ENCODE data around the gene ZSWIM8.

ZSWIM8 gene

DNA sequence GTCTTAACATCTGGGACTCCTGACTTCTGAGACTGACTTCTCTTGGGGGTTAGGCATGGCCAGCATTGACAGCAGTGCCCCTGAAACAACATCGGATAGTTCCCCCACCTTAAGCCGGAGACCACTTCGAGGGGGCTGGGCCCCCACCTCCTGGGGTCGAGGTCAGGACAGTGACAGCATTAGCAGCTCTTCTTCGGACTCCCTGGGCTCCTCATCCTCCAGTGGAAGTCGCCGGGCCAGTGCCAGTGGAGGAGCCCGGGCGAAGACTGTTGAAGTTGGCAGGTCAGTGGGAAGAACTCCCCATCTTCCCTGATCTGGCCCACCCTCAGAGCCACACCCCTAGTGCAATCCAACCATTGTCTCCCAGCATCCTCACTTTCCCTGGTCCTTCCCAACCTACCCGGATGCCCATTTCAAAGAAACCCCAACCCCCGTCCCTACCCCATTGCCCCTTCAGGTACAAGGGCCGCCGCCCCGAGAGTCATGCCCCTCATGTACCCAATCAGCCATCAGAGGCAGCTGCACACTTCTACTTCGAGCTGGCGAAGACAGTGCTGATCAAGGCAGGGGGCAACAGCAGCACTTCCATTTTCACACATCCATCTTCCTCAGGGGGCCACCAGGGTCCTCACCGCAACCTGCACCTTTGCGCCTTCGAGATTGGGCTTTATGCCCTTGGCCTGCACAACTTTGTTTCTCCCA, 12.1 kb downstream of the ZSWIM8 start:
- no peak for DNase-seq

DNA sequence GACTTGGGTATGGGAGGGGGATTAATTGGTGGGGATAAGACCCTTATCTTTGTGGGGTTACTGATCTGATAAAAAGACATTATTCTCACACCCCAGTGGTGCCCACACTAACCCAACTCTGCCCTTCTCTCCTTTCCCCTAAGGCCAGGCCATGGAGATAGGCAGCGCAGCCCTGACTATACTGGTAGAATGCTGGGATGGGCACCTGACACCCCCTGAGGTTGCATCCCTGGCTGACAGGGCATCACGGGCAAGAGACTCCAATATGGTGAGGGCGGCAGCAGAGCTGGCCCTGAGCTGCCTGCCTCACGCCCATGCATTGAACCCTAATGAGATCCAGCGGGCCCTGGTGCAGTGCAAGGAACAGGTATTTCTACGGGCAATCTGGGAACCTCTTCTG, 12.7 kb downstream of the ZSWIM8 start:
- no peak for DNase-seq

DNA sequence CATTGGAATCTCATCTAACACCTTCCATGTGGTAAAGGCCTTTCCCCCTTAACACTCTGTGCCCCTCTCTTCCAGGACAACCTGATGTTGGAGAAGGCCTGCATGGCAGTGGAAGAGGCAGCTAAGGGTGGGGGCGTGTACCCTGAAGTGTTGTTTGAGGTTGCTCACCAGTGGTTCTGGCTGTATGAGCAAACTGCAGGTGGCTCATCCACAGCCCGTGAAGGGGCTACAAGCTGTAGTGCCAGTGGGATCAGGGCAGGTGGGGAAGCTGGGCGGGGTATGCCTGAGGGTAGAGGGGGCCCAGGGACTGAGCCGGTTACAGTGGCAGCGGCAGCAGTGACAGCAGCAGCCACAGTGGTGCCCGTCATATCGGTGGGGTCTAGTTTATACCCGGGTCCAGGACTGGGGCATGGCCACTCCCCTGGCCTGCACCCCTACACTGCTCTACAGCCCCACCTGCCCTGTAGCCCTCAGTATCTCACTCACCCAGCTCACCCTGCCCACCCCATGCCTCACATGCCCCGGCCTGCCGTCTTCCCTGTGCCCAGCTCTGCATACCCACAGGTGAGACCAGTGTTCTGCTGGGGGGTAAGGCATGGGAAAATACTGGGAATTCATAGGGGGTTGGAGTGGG, 13.6 kb downstream of the ZSWIM8 start:
- DNase-seq, result no peak

DNA sequence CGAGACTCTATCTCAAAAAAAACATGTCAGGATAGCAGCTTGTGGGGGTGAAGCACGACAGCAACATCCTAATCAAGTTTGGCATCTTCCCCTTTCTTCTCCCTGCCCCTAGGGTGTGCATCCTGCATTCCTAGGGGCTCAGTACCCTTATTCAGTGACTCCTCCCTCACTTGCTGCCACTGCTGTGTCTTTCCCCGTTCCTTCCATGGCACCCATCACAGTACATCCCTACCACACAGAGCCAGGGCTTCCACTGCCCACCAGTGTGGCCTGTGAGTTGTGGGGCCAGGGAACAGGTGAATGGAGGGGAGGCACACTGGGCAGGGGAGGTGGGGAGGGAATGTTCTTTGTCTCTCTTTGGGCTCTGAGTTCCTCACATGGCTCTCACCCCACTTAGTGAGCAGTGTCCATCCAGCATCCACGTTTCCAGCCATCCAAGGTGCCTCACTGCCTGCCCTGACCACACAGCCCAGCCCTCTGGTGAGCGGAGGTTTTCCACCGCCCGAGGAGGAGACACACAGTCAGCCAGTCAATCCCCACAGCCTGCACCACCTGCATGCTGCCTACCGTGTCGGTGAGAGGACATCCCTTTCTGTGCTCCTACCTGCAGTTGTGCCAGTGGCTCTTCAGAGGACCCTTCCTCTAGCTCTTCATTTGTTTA, 14.6 kb downstream of the ZSWIM8 start:
- no peak for DNase-seq

DNA sequence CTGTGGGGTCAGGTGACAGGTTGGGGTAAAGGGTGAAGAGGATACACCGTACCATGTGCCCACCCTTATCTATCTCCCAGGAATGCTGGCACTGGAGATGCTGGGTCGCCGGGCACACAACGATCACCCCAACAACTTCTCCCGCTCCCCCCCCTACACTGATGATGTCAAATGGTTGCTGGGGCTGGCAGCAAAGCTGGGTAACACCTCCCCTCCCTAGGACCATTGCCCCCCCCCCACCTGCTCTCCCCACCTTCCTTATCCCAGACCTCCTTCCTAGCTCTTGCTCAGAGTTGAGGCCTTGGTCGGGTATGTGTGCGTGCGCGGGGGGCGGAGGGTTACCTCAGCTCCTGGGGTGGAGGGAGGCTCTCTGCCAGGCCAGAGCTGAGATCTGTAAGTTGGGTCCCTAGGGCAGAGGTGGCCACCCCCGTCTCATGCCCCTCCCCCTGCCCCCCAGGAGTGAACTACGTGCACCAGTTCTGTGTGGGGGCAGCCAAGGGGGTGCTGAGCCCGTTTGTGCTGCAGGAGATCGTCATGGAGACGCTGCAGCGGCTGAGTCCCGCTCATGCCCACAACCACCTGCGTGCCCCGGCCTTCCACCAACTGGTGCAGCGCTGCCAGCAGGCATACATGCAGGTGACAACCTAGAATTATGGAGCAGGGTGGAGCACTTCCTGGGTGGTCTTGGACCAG, 15.3 kb downstream of the ZSWIM8 start:
- DNase-seq, result no peak

DNA sequence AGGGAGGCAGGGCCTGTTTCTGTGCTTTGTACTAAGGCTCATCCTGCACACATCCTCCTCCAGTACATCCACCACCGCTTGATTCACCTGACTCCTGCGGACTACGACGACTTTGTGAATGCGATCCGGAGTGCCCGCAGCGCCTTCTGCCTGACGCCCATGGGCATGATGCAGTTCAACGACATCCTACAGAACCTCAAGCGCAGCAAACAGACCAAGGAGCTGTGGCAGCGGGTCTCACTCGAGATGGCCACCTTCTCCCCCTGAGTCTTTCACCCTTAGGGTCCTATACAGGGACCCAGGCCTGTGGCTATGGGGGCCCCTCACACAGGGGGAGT, 15.8 kb downstream of the ZSWIM8 start:
- DNase-seq, result no peak

DNA sequence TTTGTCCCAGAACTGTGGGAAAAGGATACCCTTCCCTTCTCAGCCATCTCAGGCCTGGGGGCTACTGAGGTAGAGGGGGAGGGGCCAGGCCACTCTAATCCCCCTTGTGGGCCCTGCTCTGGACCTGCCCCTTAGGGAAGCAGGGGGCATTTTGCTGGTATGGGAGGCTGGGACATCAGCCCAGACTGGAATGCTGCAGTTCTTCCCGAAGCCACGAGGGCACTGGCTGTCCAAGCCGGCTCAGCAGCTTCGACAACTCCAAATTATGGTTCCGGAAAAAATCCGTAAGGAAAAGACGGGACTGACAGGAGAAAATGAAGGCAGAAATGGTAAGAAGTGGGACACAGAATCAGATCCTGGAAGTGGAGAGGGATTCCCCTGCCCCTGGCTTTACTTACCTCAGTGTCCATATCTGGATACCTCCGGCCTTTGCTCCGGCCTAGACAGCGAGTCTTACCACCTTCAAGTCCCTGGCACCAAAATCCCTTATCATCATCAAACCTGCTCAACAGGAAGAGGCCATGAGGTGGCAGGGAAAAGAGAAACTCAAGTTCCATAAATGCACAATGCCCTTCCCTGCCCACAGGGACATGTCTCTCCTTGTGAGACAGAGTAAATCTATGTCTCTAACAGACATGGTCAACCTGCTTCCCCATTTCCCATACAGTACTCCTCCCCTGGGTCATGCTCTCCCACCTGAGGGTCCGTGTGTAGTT, 17.0 kb downstream of the ZSWIM8 start:
- no peak for DNase-seq

DNA sequence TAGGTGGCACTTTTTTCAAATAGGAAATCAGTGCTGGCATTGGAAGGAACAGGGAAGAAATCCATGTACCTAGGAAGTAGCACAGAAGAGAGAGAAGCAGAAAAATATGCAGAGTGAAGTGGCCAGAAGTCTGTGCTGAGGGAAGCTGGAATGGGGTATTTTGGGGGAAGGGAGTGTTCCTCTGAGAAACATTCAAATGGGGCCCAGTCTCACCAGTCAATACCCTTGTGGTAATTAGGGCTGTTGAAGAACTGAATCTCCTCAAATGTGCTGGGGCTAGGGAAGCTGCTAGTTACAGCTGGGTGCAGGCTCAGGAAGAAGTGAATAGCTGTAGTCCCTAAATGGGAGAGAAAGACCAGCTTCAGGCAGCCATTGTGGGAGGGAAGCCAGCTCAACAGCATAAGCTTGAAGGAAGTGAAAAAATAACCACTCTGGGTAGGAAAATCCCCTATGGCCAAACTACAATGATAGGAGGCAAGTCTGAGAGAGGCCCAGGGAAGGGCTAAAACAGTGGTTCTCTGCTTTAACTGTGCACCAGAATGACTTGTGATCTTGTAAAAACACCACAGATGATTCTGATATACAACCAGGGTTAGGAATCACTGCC, 18.4 kb downstream of the ZSWIM8 start:
- no peak for DNase-seq

DNA sequence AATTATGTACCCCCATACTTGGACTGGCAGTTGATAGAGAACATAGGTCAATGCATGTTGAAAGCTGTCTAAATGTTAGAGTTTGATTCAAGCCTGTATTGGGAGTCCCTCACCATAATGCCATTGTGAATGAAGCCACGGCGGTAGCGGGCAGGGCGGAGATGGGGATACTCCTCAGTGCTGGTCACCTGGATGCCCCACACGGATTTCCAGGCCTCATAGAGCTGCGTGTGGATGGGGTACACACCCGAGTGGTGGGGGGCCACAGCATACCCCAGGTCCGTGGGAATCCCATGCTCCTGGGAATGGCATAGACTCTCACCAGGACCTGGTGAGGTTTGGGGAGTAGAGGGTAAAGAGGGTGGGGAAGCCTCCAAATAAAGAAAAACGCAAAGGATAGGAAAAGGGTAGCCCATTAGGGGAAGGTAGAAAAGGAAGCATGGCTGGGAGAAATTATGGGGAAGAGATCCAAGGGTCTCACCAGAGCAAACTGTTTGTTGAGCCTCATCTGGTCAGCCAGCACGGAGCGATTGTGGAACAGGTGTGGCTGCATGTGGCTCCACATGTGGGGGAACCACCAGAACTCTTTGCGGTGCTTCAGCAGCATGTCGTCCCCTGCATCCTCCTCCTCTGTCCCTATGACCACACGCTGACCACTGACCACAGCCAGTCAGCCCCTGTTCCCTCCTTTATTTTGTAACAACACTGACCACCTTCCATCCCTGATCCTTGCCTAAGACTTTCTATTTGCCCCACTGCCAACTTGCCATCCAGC, 21.0 kb downstream of the ZSWIM8 start:
- no peak for DNase-seq

DNA sequence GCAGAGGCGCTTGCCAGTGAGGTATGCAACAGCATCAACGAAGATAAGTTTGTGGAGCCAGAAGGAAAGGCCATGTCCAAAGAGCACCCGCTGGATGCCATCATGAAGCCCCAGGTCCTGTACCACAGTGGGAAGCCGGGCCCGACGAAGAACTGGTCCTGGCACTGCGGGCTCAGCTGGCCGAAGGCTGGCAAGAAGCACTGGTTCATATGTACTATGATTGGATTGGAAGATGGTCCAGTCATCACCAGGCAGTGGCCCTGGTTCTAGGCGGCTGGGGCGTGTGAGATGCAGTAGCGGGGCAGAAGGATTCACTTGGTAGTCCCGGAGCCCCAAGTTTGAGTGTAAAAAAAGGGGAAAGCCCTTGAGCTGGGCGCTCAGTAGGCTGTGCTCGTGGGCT, 22.1 kb downstream of the ZSWIM8 start:
- no peak for DNase-seq

DNA sequence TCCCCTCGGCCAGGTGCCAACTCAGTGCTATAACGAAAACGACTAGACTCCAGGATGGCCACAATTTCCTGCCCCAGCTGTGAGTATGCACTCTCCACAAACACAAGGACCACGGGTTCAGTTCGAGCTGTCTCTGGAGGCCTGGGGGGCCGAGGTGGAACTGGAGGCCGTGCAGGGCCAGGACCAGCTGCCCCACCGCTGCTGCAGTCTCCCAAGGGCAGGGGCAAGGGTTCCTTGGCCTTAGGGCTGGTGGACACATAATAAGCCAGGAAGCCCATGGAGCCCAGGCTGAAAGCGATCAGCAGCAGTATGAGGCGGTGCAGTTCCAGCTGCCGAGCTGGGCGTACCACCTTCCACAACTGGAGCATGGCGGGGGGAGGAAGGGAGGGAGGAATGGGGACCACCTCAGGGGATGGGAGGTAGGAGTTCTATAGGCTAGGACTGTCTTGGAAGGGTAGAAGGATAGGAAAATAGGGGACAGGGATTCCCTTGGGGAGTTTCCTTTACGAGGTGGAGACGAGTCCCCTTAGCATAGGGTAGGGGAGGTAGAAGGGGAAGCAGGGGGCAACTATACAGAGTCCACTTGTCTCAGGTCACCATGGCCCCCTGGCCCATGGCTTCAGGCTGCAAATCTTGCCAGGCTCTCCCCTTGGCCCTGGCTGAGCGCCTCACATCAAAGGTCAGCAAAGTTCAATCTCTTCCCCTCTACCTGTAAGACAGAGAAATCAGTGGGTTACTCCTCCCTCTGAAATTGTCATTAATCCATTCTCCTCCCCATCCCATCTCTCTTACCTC, 22.8 kb downstream of the ZSWIM8 start:
- no peak for DNase-seq

DNA sequence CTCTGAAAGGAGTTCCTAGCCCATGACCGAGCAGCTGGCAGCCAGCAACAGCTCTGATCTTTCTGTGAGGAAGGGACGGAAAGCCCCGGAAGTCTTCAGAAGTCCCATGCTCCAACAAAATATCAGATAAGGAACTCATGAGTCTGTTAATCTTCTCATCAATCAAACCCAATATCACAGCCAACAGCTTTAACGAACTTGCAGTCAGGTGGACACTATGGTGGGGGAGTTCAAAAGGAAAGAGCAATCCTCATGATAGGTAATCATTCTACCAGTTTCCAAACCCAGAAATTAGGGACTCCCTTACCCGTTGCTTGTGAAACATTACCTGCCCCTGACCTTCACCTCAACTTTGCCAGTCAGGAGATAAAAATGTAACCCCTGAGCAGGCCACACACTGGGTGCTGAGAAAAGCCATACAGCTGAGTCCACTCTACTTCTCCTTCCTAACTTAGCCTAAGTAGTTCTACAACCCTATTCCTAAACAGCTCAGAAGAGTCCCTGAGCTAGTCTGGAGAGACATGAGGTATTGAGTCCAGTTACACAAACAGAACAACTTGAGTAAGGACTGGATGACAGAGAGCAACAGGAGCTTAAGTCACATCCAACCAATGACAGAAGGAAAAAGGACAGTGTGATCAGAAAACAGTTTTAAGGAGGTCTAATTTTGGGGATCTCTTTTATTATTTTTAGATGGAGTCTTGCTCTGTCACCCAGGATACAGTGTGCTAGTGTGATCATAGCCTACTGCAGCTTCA, 23.8 kb downstream of the ZSWIM8 start:
- no peak for DNase-seq

DNA sequence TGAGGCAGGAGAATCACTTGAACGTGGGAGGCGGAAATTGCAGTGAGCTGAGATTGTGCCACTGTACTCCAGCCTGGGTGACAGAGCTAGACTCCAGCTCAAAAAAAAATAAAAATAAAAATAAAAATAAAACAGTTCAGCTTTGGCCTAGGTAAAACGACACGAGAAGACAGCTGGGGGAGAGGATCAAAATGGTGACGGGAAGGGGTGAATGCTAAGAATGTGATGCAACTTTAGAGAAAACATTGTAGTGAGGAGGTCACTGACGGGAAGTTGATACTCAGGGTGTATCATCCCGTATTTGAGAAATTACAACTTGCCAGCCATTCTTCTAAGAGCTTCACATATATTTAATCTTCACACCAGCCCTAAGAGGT, 24.9 kb downstream of the ZSWIM8 start:
- no peak for DNase-seq

DNA sequence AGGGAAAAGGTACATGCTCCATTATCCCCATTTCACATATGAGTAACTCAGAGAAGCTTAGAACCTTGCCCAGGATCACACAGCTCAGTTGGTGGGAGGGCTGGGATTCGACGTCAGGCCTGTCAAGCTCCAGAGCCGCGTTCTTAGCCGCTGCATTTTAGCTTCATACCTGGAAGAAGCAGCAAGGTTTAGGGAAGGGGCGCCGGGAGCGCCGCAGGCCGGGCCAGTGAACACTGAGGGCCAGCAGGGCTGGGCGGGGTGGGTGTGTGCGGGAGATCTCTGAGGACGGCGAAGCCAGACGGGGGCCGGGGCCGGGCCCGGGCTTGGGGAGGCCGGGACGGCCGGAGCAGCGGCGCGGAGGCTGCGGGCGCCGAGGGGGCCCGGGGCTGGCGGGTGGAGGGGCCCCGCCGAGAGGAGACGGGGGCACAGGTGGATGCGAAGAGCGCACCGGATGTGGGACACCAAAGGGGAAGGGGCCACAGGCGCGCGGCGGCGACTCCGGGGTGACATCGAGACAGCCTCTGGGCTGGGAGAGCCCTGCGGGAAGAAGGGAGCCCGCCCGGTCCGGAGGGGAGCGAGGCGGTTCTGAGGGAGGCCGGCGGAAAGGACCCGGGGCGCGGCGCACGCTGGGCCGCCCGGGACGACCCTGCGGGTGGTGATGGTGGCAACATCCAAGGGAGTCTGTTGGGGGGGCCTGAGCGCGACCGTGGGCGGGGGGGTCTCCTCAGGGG, 25.5 kb downstream of the ZSWIM8 start:
- DNase-seq, result peak; percentile 70

DNA sequence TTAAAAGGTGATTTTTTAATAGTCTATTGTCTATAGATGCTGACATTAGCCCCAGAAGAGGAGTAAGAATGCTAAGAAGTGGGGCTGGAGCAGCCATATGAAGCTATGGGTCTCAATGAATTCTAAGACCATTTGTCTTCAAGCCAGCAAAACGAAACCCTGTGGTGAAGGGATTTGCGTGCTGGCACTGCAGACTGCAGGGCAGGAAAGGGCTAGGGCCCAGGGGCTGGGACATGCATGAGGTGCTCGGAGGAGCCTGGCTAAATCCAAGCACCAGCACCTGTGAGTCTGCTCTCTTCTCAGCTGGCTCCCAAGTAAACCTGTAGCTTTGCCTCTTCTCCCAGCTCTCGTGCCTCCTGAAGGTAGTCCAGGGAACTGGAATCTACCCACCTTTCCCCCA, 27.3 kb downstream of the ZSWIM8 start:
- no peak for DNase-seq

DNA sequence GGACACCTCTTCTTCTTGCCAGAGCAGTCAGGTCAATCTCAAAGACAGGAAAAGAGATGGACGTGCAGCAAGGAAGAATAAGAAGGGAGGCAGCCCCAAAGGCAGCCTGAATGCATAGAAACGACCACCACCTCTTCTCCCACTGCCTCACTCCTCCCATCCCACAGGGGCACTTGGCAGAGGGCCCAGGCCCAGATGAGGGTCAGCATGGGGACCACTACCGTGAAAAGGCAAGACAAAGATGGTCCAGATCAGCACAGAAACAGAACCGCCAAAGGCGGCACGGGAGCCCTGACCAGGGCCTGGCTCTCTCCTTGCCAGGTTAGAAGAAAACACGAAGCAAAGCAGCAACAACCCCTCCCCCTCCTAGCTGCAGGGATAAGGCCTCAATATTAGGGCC, 27.9 kb downstream of the ZSWIM8 start:
- no peak for DNase-seq

DNA sequence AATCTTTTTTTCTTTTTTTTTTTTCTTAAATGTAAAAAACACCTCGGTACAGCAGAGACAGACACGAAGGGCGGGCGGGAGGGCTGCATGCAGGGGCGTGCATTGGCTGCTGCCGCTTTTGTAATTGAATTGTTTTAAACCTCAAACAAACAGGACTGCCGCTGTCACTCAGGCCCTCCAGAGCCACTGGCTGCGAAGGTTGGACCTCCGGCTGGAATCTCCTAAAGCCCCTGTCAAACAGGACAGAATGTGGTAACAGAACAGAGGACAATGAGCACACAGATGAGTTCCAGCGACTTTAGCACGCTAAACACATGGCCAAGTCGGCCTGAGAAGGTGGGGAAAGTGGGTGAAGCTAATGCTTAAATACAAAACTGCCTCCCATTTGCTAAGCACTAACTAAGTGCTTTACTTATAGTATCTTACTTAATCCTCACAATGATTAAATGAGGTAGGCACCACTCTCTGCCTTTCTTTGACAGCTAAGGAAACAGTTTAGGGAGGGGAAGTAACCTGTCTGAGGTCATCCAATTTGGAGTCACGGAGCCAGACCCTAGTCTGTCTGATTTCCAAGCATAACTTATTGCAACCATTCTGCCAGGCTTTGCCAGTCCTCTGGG, 29.0 kb downstream of the ZSWIM8 start:
- no peak for DNase-seq

DNA sequence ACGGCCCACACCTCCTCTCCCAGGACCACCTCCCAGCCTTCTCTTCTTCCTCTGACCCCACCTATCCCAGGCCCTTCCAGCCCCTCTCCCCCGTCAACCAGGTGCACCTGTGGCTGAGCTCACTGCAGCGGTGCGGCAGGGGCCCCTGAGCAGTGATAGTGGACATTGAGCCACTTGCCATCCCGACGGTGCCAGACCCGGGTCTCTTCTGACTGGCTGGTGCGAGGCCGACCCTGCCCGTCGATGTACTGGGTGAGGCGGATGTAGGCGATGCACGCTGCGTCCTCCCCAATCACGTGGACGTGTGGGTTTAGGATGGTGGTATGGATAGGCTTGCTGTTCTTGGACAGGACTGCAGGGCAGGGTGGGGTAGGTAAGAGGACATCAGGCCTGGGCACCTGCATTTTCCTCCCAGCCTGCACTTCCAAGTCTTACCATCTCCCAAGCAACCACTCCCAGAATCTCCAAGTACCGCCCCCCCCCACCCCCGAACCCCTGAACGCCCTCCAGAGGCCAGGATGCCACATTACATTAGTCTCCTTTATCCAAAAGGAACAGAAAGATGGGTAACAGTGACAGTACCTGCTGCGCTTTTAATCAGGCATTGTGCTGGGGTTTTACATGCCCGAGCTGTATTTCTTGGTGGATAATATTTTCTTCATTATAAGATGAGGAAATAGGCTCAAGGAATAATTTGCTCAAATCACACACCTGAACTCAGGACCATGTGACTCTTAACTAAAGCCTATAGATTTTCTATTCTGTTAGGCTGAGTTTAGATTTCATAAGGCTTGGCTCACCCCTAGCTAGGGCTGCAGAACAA, 29.7 kb downstream of the ZSWIM8 start:
- no peak for DNase-seq

DNA sequence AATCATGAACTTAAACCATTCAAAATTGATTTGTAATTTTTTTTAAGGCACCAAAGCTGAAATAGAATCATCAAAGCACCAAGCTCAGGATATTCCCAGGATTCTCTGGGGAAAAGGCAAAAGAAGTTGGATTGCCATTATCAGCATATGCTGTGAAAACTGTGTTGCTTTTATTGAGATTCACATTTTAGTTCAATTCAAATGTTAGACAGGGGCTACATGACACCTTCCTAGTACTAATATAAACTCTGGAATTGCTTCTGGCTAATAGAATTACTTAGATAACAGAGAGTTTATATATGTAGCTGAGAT, 30.3 kb downstream of the ZSWIM8 start:
- no peak for DNase-seq
